Omental fat pad (tissue), 4 donors: ENCODE results near the gene C12orf56. TPM values are rescaled to one million over a fixed set of nuclear protein-coding genes. Genes with fewer than 3 reads are reported as not detected.

Source experiments
- ATAC-seq: fragments of 150-250 bp; one replicate; pipeline ENCODE4 v1.9.1; 2016; ENCODE audit warnings: mild to moderate bottlenecking, moderate library complexity; ENCODE audit not compliant: low FRiP score
- DNase-seq: peaks from one replicate; pipeline ENCODE4 v3.0.0-alpha.2; 2019; ENCODE audit warnings: low spot score
- CTCF ChIP-seq, 3 donors: fragments of 450-650 bp; IDR thresholded peaks; one replicate each; pipeline ENCODE4 v1.5.1; 2016 to 2017; ENCODE audit warnings: antibody characterized with exemption in 3 of 3, mild to moderate bottlenecking in 3 of 3, moderate library complexity in 2 of 3
- total RNA-seq, 4 donors: library from RNA; depleted of rRNA; stranded (reverse); fragments of >200 nt; gene quantifications; one replicate each; pipeline ENCODE4 v1.1.0, GENCODE V29; 2016

C12orf56 gene
- not detected for total RNA-seq

- TF ChIP-seq CTCF (IDR thresholded peaks at IDR 0.05): no peak
- DNase-seq (no peak), ATAC-seq (no peak)
Observed at GRCh38 chr12:64390275-64390851, at the start of gene C12orf56. C12orf56 (minus strand) TSS chr12:64390758; CDS start chr12:64390565, 193 bp downstream.

- ATAC-seq (no peak), DNase-seq (no peak)
- no peak for TF ChIP-seq CTCF (IDR thresholded peaks at IDR 0.05)
Observed at GRCh38 chr12:64440100-64440499, 49.5 kb upstream of the C12orf56 start.

- ATAC-seq (no peak), DNase-seq (no peak)
- TF ChIP-seq CTCF (IDR thresholded peaks at IDR 0.05): no peak
Observed at GRCh38 chr12:64433915-64434314, 43.4 kb upstream of the C12orf56 start.

GRCh38 chr12:64431791-64432190 lies 41.2 kb upstream of the C12orf56 start:
- TF ChIP-seq CTCF (IDR thresholded peaks at IDR 0.05): no peak
- DNase-seq: no peak
- ATAC-seq: no peak

GRCh38 chr12:64430886-64431285 lies 40.3 kb upstream of the C12orf56 start:
- no peak for TF ChIP-seq CTCF (IDR thresholded peaks at IDR 0.05)
- ATAC-seq (no peak), DNase-seq (no peak)

GRCh38 chr12:64428956-64429355 lies 38.4 kb upstream of the C12orf56 start:
- no peak for ATAC-seq
- TF ChIP-seq CTCF (IDR thresholded peaks at IDR 0.05): no peak
- DNase-seq: no peak

GRCh38 chr12:64427988-64428387 lies 37.4 kb upstream of the C12orf56 start:
- TF ChIP-seq CTCF (IDR thresholded peaks at IDR 0.05): no peak
- no peak for DNase-seq
- no peak for ATAC-seq
